Peyer's patch (tissue), 4 donors: ENCODE data around the gene PTAR1. TPM values are rescaled to one million over a fixed set of nuclear protein-coding genes. Genes with fewer than 3 reads are reported as not detected.

Experiments used
- DNase-seq, 3 donors: peaks; one replicate each; pipeline ENCODE4 v3.0.0-alpha.2; 2017 to 2019
- H3K27ac ChIP-seq, 4 donors: fragments of 200-600 bp; sonication (generic); one replicate each; pipeline ENCODE4 v1.5.1; 2016 to 2019
- H3K27me3 ChIP-seq, 2 donors: fragments of 200-600 bp; sonication (generic); one replicate each; pipeline ENCODE4 v1.5.1; 2019
- H3K36me3 ChIP-seq, 3 donors: fragments of 200-600 bp; sonication (generic); one replicate each; pipeline ENCODE4 v1.5.1; 2016 to 2019
- H3K4me1 ChIP-seq, 4 donors: fragments of 200-600 bp; sonication (generic); one replicate each; pipeline ENCODE4 v1.5.1; 2016 to 2019
- H3K4me3 ChIP-seq, 4 donors: fragments of 200-600 bp; sonication (generic); 1 replicate in 3 of 4; 2 replicates in 1 of 4; pipeline ENCODE4 v1.5.1; 2016 to 2019; ENCODE audit warnings: mild to moderate bottlenecking in 1 of 4
- H3K9me3 ChIP-seq, 4 donors: fragments of 200-600 bp; sonication (generic); one replicate each; pipeline ENCODE4 v1.5.1; 2016 to 2019; ENCODE audit warnings: mild to moderate bottlenecking in 1 of 4
- CTCF ChIP-seq, 6 experiments: fragments of 450-650 bp in 4 of 6; fragments of 200-600 bp in 2 of 6; sonication (generic) in 1 of 6; IDR thresholded peaks; one replicate each; pipeline ENCODE4 v1.5.1; 2017 to 2019; ENCODE audit warnings: antibody characterized with exemption in 6 of 6, mild to moderate bottlenecking in 3 of 6, moderate library complexity in 1 of 6
- POLR2A ChIP-seq, 2 donors: fragments of 450-650 bp; IDR thresholded peaks; one replicate each; pipeline ENCODE4 v1.5.1; 2017; ENCODE audit warnings: antibody characterized with exemption in 2 of 2, mild to moderate bottlenecking in 2 of 2, moderate library complexity in 2 of 2
- total RNA-seq, 4 donors: library from RNA; depleted of rRNA; stranded (reverse); fragments of >200 nt; gene quantifications; one replicate each; pipeline ENCODE4 v1.1.0, GENCODE V29; 2016

PTAR1 gene
- total RNA-seq, 4 donors from 2014 or later, result 43.8 to 115 (median 65.2) TPM

DNA sequence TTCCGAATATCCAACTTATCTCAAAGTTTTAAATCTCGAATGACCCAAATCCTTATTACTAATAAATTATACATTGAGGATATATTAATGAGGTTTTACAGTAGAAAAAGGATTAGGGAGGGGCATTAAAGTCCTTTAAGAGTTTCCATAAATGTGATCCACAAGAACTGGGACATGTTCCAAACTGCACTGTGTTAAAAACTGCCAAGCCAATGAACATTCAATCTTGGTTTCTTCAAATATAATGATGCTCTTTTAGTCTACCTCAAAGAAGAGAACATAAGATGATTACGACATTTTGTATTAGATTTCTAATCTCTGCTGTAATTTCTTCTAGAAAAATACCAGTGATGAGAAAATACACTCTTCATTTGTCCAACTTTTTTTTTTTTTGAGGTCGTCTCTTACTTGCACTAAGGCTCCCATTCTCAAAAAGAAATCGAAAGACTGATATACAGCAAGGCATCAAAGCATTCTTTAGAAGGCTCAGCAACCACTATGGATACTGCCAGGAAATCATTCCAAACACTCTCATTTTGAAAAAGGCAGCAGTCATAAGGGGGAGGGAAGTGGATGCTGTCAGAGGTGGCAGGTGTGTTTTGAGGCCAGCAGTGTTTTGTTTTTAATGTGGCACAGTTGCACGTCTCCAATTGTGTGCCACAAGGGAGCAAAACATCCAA lies 1.7 kb downstream of the PTAR1 start:
- Histone ChIP-seq H3K4me1 (peaks cover 0 to 10% (median 0%) of the 10 kb centered on the region in 4 donors), H3K27me3 (no peaks in the 10 kb centered on the region), H3K27ac (no peak overlapping the region), H3K4me3 (peak overlapping the region in 1 of 4 donors; percentile 14), H3K36me3 (no peaks in the 10 kb centered on the region), H3K9me3 (no peaks in the 10 kb centered on the region)
- no peak for TF ChIP-seq CTCF (IDR thresholded peaks at IDR 0.05)
- no peak for TF ChIP-seq POLR2A (IDR thresholded peaks at IDR 0.05)
- DNase-seq, result no peak

DNA sequence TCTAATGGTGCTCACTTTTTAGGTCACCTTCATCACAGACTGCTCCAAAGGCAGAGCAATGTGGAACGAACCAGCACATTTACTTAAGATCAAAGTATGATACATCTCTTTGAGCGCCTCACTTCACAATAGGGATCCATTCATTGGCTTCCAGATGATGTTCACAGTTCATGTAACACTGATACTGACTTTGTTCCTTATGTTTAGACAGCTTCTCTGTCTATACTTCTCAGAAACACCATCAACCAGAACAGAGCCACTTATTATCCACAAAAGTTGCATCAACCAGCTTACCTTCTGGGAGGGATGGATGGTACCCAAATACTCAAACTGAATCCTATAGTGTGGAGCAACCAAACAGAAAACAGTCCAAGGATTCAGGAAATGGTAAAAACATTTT lies 4.6 kb downstream of the PTAR1 start:
- Histone ChIP-seq H3K9me3 (no peaks in the 10 kb centered on the region), H3K36me3 (peaks cover 0 to 4% (median 0%) of the 10 kb centered on the region in 3 donors), H3K27ac (no peak overlapping the region), H3K4me1 (peaks cover 0 to 10% (median 0%) of the 10 kb centered on the region in 4 donors), H3K27me3 (no peaks in the 10 kb centered on the region), H3K4me3 (no peak overlapping the region)
- TF ChIP-seq POLR2A (IDR thresholded peaks at IDR 0.05), result no peak
- TF ChIP-seq CTCF (IDR thresholded peaks at IDR 0.05), result no peak
- DNase-seq, result no peak

- no peak for DNase-seq
- peaks cover 0 to 16% (median 0%) of the 10 kb centered on the region in 3 donors for H3K36me3 ChIP-seq
- peaks cover 0 to 10% (median 0%) of the 10 kb centered on the region in 4 donors for H3K4me1 ChIP-seq
- no peak overlapping the region for H3K27ac ChIP-seq
- no peak overlapping the region for H3K4me3 ChIP-seq
- H3K9me3 ChIP-seq, result no peaks in the 10 kb centered on the region
- no peaks in the 10 kb centered on the region for H3K27me3 ChIP-seq
- TF ChIP-seq CTCF (IDR thresholded peaks at IDR 0.05), result no peak
Observed at GRCh38 chr9:69753830-69754229, 6.0 kb downstream of the PTAR1 start.

- no peaks in the 10 kb centered on the region for H3K4me1 ChIP-seq
- peaks cover 0 to 24% (median 0%) of the 10 kb centered on the region in 3 donors for H3K36me3 ChIP-seq
- H3K27ac ChIP-seq, result no peak overlapping the region
- H3K27me3 ChIP-seq, result no peaks in the 10 kb centered on the region
- TF ChIP-seq CTCF (IDR thresholded peaks at IDR 0.05), result no peak
- DNase-seq, result no peak
- no peaks in the 10 kb centered on the region for H3K9me3 ChIP-seq
- no peak overlapping the region for H3K4me3 ChIP-seq
Observed at GRCh38 chr9:69750085-69750484, 9.7 kb downstream of the PTAR1 start.

DNA sequence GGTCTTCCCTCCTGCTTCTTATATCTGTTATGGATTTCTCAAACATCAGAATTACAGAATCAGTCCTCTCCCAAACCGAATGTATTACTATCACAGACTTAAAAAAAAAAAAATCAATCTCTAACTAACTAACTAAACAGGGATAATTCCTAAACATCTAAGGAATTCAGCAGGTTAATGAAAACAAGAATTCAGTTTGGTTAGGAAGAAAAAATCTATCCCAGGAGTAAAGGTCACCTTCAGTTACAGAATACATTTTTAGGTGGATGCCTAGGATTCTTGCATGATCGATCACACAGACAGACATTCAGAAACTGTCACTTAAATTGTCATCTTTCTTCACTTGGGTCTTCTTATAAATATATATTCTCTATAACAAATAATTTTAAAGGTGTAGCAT lies 11.5 kb downstream of the PTAR1 start:
- peaks cover 0 to 24% (median 0%) of the 10 kb centered on the region in 3 donors for H3K36me3 ChIP-seq
- no peak for TF ChIP-seq CTCF (IDR thresholded peaks at IDR 0.05)
- TF ChIP-seq POLR2A (IDR thresholded peaks at IDR 0.05), result no peak
- H3K27ac ChIP-seq, result no peak overlapping the region
- no peak for DNase-seq
- H3K4me3 ChIP-seq, result no peak overlapping the region
- no peaks in the 10 kb centered on the region for H3K4me1 ChIP-seq
- H3K27me3 ChIP-seq, result no peaks in the 10 kb centered on the region
- H3K9me3 ChIP-seq, result no peaks in the 10 kb centered on the region
